Uterus (tissue), 2 donors: Measurements from ENCODE around the gene KCNJ15.

Experiments used
- CTCF ChIP-seq, 4 experiments: fragments of 200-600 bp in 2 of 4; fragments of 450-650 bp in 2 of 4; sonication (generic) in 2 of 4; IDR thresholded peaks; one replicate each; pipeline ENCODE4 v1.5.1; 2016 to 2019; ENCODE audit warnings: antibody characterized with exemption in 4 of 4, mild to moderate bottlenecking in 2 of 4, moderate library complexity in 1 of 4
- POLR2A ChIP-seq, 2 donors: fragments of 450-650 bp; IDR thresholded peaks; one replicate each; pipeline ENCODE4 v1.6.1; 2016; ENCODE audit warnings: antibody characterized with exemption in 2 of 2, mild to moderate bottlenecking in 1 of 2, moderate library complexity in 1 of 2

DNA sequence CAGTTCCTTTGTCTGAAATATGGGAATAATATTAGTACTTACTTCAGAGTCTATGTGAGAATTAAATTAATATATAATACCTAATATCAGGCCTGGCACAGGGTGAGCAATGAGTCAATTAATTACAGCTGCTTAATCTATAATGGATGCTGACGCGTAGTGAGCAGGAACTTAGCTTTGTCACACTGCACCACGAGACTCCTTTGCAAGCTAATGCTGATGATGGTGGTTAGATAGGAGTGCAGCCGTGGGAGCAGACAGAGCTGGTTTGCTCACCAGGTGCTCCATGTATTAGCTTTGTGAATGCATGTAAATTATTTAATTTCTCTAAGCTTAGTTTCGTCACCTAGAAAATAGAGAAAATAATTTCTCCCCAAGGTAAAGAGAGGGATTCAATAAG is 35.1 kb downstream of the KCNJ15 start:
- TF ChIP-seq CTCF (IDR thresholded peaks at IDR 0.05) (no peak), POLR2A (IDR thresholded peaks at IDR 0.05) (no peak)
